ENCODE results near the gene PIP5K1C. TPM values are rescaled to one million over a fixed set of nuclear protein-coding genes. Genes with fewer than 3 reads are reported as not detected.

Gene PIP5K1C
- total and polyA plus RNA-seq, 9 donors: 6.0 to 41.7 (median 30.8) TPM

GRCh38 chr19:3639479-3639878 lies 60.8 kb downstream of the PIP5K1C start:
- no peaks in the 10 kb centered on the region for H3K4me1 ChIP-seq (ENCODE audit: insufficient read depth)
- WGBS, 3 donors: 92 to 94% (median 92%) methylated on average over 13 of the region's 13 CpGs
- no peak for DNase-seq
- intact Hi-C loops (cut with DNase I): no loop called here
- H3K9me3 ChIP-seq: no peaks in the 10 kb centered on the region
- H3K4me3 ChIP-seq: no peak overlapping the region
- no peaks in the 10 kb centered on the region for H3K27me3 ChIP-seq
- H3K27ac ChIP-seq: no peak overlapping the region
- TF ChIP-seq EP300 (IDR thresholded peaks at IDR 0.05): no peak
- H3K36me3 ChIP-seq: no peaks in the 10 kb centered on the region

GRCh38 chr19:3638208-3639193 lies 61.8 kb downstream of the PIP5K1C start:
- 83 to 86% (median 84%) methylated on average over 55 of the region's 55 CpGs for WGBS, 3 donors
- Histone ChIP-seq H3K9me3 (no peaks in the 10 kb centered on the region), H3K4me1 (ENCODE audit: insufficient read depth) (peaks cover 2% of the 10 kb centered on the region), H3K4me3 (no peak overlapping the region), H3K27ac (no peak overlapping the region), H3K27me3 (no peaks in the 10 kb centered on the region), H3K36me3 (no peaks in the 10 kb centered on the region)
- intact Hi-C loops (cut with DNase I): no loop called here
- no peak for DNase-seq
- TF ChIP-seq EP300 (IDR thresholded peaks at IDR 0.05): no peak
- TF ChIP-seq POLR2A (IDR thresholded peaks at IDR 0.05): no peak
- TF ChIP-seq CTCF (IDR thresholded peaks at IDR 0.05): no peak

DNA sequence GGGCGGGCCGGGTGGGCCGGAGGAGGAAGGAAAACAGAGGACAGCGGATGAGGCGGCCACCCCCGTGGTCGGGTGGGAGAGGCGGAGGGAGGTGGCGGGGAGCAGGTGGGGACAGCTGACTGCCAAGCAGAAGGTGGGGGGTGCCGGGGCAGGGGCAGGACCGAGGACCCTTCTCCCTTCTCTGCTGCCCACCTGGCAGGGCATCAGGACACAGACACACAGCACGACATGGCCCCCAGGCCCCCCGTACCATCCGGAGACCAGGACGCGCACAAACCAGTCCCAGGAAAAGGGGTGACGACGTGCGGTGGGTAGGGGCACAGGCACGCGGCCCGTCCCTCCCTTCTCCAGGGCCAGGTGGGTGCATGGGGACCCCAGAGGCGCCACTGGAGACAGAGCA lies 62.6 kb downstream of the PIP5K1C start:
- TF ChIP-seq EP300 (IDR thresholded peaks at IDR 0.05) (no peak), POLR2A (IDR thresholded peaks at IDR 0.05) (no peak)
- no peak overlapping the region for H3K27ac ChIP-seq
- H3K4me1 ChIP-seq (ENCODE audit: insufficient read depth): peaks cover 6% of the 10 kb centered on the region
- H3K9me3 ChIP-seq: no peaks in the 10 kb centered on the region
- intact Hi-C loops (cut with DNase I): no loop called here
- 84 to 88% (median 85%) methylated on average over 21 to 23 of the region's 23 CpGs for WGBS, 3 donors
- H3K4me3 ChIP-seq: no peak overlapping the region
- no peaks in the 10 kb centered on the region for H3K27me3 ChIP-seq
- H3K36me3 ChIP-seq: no peaks in the 10 kb centered on the region
- no peak for DNase-seq

- H3K27ac ChIP-seq: no peak overlapping the region
- H3K9me3 ChIP-seq: no peaks in the 10 kb centered on the region
- TF ChIP-seq EP300 (IDR thresholded peaks at IDR 0.05) (no peak), POLR2A (IDR thresholded peaks at IDR 0.05) (no peak), CTCF (IDR thresholded peaks at IDR 0.05) (no peak)
- 90 to 91% (median 90%) methylated on average over 18 to 20 of the region's 20 CpGs for WGBS, 3 donors
- no peak overlapping the region for H3K4me3 ChIP-seq
- H3K27me3 ChIP-seq: no peaks in the 10 kb centered on the region
- intact Hi-C loops (cut with DNase I): no loop called here
- H3K36me3 ChIP-seq: no peaks in the 10 kb centered on the region
- no peak for DNase-seq
- peaks cover 12% of the 10 kb centered on the region for H3K4me1 ChIP-seq (ENCODE audit: insufficient read depth)
Observed at GRCh38 chr19:3636962-3637361, 63.3 kb downstream of the PIP5K1C start.

- Histone ChIP-seq H3K27me3 (no peaks in the 10 kb centered on the region), H3K4me1 (ENCODE audit: insufficient read depth) (peaks cover 15% of the 10 kb centered on the region), H3K27ac (no peak overlapping the region), H3K9me3 (no peaks in the 10 kb centered on the region), H3K4me3 (no peak overlapping the region), H3K36me3 (no peaks in the 10 kb centered on the region)
- intact Hi-C loops (cut with DNase I): no loop called here
- no peak for DNase-seq
- no peak for TF ChIP-seq CTCF (IDR thresholded peaks at IDR 0.05)
- TF ChIP-seq POLR2A (IDR thresholded peaks at IDR 0.05): no peak
- no peak for TF ChIP-seq EP300 (IDR thresholded peaks at IDR 0.05)
- WGBS, 3 donors: 83 to 87% (median 86%) methylated on average over 17 to 20 of the region's 20 CpGs
Observed at GRCh38 chr19:3636506-3636905, 63.8 kb downstream of the PIP5K1C start.

Measured in ovary (tissue), 9 donors.